ENCODE results near the gene UNC79. TPM values are rescaled to one million over a fixed set of nuclear protein-coding genes. Genes with fewer than 3 reads are reported as not detected.

The UNC79 gene
- total RNA-seq, 1 donor from 2014 or later = 2.6 TPM

DNA sequence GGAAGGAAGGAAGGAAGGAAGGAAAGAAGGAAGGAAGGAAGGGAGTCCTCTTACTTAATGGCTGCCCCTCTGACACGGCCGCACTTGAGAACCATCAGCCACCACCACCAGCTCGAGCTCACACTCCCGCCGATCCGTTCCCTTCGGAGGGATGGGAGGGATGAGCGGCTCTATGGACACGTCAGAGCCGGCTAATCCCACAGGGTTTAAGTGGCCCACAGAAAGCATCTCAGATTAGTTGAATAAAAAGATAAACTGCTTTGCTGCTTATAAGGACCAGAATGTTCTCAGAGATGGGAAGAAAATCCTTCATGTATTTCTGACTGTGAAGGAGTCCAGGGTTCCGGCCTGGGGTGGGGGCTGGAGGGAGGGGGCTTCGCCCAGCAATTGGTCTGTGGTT, 326.5 kb downstream of the UNC79 start:
- no peaks in the 10 kb centered on the region for H3K9me3 Mint-ChIP-seq (ENCODE audit: low read depth)
- no peaks in the 10 kb centered on the region for H3K27me3 Mint-ChIP-seq
- DNase-seq (ENCODE audit: low spot score, unreplicated experiment) = no peak
- H3K4me1 Mint-ChIP-seq (ENCODE audit: low read depth) = peaks cover 10% of the 10 kb centered on the region
- H3K27ac Mint-ChIP-seq = no peak overlapping the region
- TF ChIP-seq, protein P1, sequence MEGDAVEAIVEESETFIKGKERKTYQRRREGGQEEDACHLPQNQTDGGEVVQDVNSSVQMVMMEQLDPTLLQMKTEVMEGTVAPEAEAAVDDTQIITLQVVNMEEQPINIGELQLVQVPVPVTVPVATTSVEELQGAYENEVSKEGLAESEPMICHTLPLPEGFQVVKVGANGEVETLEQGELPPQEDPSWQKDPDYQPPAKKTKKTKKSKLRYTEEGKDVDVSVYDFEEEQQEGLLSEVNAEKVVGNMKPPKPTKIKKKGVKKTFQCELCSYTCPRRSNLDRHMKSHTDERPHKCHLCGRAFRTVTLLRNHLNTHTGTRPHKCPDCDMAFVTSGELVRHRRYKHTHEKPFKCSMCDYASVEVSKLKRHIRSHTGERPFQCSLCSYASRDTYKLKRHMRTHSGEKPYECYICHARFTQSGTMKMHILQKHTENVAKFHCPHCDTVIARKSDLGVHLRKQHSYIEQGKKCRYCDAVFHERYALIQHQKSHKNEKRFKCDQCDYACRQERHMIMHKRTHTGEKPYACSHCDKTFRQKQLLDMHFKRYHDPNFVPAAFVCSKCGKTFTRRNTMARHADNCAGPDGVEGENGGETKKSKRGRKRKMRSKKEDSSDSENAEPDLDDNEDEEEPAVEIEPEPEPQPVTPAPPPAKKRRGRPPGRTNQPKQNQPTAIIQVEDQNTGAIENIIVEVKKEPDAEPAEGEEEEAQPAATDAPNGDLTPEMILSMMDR (IDR thresholded peaks at IDR 0.05; ENCODE audit: unreplicated experiment) = no peak
- no peak overlapping the region for H3K4me3 Mint-ChIP-seq (ENCODE audit: low read depth)
- peaks cover 1% of the 10 kb centered on the region for H3K36me3 Mint-ChIP-seq (ENCODE audit: insufficient read depth)

Other genes with a start within 250 kb of the UNC79 start
- 23.3 and 23.4 TPM in 2 replicates for gene MOAP1, start 246.0 kb upstream of the UNC79 start, total RNA-seq
- gene LYSET, start 245.6 kb upstream of the UNC79 start, total RNA-seq = 27.6 and 28.3 TPM in 2 replicates
- gene GON7, start 223.9 kb upstream of the UNC79 start, total RNA-seq = 9.0 and 10.6 TPM in 2 replicates
- 16.0 and 17.2 TPM in 2 replicates for gene UBR7, start 223.7 kb upstream of the UNC79 start, total RNA-seq
- 56.8 and 65.5 TPM in 2 replicates for gene BTBD7, start 97.9 kb upstream of the UNC79 start, total RNA-seq
- 1.1 TPM in 1 of 2 replicates, not detected in the other for gene COX8C, start 83.8 kb upstream of the UNC79 start, total RNA-seq

All from progenitor cell of endocrine pancreas (in vitro differentiated cells).